Activated CD8-positive, alpha-beta memory T cell treated with anti-CD3 and anti-CD28 coated beads, Interleukin-2, amount 10 ng/mL, durations not matched to agents 7 days and 5 days (primary cell): ENCODE measurements around the gene ZNF660. TPM values are rescaled to one million over a fixed set of nuclear protein-coding genes. Genes with fewer than 3 reads are reported as not detected.
A peak's percentile ranks its signal among the peaks of the same experiment; 100 is the strongest.
"Not testable (repeated sequence)": the region's sequence is repeated elsewhere in the genome, so short reads cannot be mapped to it uniquely, and the experiment has no call there.

Experiments used
- ATAC-seq: fragments of 150-1000 bp; cut with Tn5 transposase; one replicate; pipeline ENCODE4 v1.10.0; 2021; ENCODE audit warnings: moderate library complexity
- CTCF ChIA-PET: fragments of 350-600 bp; sonication (Branson Sonifier 250); formaldehyde crosslinking; loops from one replicate; lab custom pipeline; 2021; ENCODE audit warnings: antibody characterized with exemption; lab: Charles Lee
- DNase-seq: peaks from one replicate; pipeline ENCODE4 v3.0.0-alpha.2; 2020
- H3K27ac Mint-ChIP-seq: one replicate; pipeline ENCODE4 v1.8.0; 2021; ENCODE audit warnings: mild to moderate bottlenecking, mixed read lengths
- H3K27me3 Mint-ChIP-seq: one replicate; pipeline ENCODE4 v1.8.0; 2021; ENCODE audit warnings: mixed read lengths
- H3K36me3 Mint-ChIP-seq: one replicate; pipeline ENCODE4 v1.8.0; 2021; ENCODE audit warnings: mild to moderate bottlenecking, mixed read lengths
- H3K4me1 Mint-ChIP-seq: one replicate; pipeline ENCODE4 v1.8.0; 2021; ENCODE audit warnings: mixed read lengths
- H3K4me3 Mint-ChIP-seq: one replicate; pipeline ENCODE4 v1.8.0; 2021; ENCODE audit warnings: mild to moderate bottlenecking, moderate library complexity, mixed read lengths
- H3K9me3 Mint-ChIP-seq: one replicate; pipeline ENCODE4 v1.8.0; 2022; ENCODE audit warnings: low read depth, mixed read lengths
- total RNA-seq, 2 experiments: library from RNA; stranded (reverse); gene quantifications; one replicate each; pipeline ENCODE4 v1.2.3, GENCODE V29; 2021

ZNF660 gene
- under 1 TPM; 0.18 to 0.30 TPM for total RNA-seq

DNA sequence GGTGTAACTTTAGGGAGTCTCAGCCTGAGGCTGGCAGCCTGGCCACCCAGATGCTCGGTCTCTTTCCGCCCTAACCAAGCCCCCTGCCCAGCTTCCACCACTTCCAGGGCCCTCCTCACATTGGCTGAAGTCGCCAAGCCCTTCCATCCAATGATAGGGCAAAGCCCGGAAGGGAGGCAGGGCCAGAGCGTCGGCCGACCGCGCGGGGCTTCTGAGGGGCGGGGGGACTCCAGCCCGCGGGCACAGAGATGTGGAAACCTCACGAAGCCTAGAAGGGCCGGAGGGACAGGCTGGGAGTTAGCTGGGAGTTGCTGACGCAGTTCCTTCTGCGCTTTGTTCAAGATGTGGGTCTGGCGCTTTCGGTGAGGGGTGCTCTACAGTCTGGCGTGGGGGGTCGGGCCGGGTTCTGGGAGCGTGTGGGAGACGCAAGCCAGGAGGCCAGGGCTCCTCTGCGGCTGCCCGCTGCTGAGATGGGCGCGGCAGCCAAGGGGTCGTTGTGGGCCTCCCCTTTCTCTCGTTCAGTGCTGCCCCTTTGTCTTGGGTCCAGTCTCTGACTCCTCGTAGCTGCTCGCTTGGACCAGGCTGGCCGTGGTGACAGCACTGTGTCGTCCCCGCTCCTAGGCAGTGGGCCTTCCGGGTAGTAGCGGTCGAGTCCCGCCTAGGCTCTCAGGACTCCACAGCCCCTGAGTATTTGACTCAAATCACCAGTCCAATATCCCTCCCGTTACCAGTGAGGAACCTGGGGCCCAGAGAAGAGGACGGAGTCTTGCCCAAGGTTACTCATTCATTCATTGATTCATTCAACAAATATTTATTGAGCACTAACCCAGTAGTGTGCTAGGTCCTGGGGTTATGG, at the start of gene ZNF660:
TSS of gene ZNF660 (plus strand) at position 319 of the 856 bp plus-strand sequence. CDS start 9,230 bp downstream, outside the sequence.
- Mint-ChIP-seq H3K4me3 (peak within 1 kb of the TSS; percentile 7), H3K4me1 (no peaks in the 10 kb centered on the region), H3K27me3 (peaks cover 19% of the 10 kb centered on the region), H3K9me3 (peaks cover 18% of the 10 kb centered on the region), H3K27ac (no peak within 1 kb of the TSS), H3K36me3 (peaks cover 12% of the 10 kb centered on the region)
- ATAC-seq, result no peak
- DNase-seq, result no peak
- CTCF ChIA-PET, result no interaction called here

DNA sequence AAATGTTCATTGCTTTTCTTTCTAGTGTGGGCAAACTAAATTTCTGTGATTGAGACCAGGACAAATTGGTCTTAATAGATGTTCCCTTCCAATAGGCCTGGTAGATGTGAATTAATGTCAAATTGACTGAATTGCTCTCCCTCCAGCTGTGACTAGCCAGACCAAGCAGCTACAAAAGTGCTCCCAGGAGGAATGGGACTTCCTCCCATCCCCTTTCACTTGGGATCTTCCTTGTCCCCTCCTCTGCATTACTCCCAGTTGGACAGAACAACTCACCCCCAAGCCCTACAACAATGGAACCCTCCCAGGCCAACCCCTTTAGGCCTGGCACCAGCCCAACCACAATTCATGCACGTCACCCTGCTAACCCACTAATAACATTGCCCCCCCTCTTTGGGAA, 49.4 kb upstream of the ZNF660 start:
- Mint-ChIP-seq H3K27me3 (peaks cover 37% of the 10 kb centered on the region), H3K9me3 (no peaks in the 10 kb centered on the region), H3K4me1 (no peaks in the 10 kb centered on the region), H3K36me3 (no peaks in the 10 kb centered on the region), H3K27ac (no peak overlapping the region), H3K4me3 (no peak overlapping the region)
- no peak for DNase-seq
- CTCF ChIA-PET, result no interaction called here
- no peak for ATAC-seq

DNA sequence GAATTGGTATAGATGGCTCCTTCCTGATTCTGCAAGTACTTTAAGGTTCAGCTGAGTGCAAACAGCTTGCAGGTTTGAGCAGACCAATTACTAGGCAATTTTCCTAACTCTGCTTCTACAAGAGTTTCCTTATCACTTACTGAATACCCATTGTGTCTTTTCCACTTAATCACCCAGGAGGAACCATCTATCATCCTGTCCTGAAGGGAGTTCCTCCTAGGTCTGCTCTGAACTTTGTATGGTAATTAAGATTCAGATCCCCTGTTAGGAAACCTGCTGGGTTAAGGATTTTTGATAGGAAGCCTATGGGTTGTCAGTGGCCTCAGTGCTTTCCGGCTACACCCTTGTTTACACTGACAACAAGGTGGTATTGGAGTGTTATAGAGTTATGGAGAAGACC, 40.0 kb upstream of the ZNF660 start:
- H3K27ac Mint-ChIP-seq, DNase-seq: not testable (repeated sequence)
- H3K27me3 Mint-ChIP-seq, result peaks cover 10% of the 10 kb centered on the region

DNA sequence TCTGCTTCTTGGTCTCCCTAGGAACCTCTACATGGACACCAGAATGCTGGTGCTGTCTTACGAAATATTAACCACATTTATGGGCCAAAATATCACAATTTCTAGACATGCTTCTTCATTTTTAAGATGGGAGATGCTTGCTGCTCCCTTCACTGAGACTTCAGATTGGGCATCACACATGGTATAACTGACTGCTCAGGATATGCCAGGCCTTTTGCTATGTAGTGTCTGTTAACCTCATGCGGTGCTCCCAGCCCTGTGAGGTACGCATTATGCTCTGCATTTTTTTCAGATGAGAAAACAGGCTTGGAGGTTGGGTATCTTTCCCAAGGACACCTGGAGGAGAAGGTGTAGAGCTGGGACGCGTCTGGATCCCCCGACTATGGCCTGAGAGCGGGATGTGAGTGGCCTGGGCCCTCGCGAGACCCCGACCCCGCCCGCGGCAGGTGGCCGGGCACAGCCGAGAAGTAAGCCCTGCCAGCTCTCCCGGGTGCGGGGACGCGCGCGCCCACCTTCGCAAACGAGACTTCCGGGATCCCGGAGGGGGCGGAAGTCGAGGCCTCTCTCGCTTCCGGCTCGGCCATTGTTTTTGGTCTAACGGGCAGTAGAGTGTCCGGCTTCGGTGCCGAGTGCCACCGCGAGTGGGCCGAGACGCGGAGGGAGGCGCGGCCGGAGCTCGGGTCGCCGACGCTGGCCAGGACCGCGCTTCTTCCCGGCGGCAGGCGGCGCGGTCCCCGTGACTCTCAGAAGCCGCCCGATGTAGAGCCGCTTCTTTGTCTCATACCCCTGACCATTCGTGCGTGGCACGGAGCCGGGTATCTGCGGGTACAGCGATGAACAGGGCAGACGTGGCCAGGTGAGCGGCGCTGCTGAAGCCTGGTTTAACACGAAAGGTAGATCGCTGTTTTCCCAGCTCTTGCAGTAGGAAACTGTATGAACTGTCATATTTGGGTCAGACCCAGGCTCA, 29.9 kb upstream of the ZNF660 start, which contains the start of gene ZKSCAN7:
TSS of gene ZKSCAN7 (plus strand) at position 568 of the 967 bp plus-strand sequence. CDS start 1,855 bp downstream, outside the sequence.
- CTCF ChIA-PET, result no interaction called here
- ATAC-seq (peak; percentile 79), DNase-seq (peak; percentile 67)
- peaks cover 15% of the 10 kb centered on the region for H3K9me3 Mint-ChIP-seq
- peak within 1 kb of the TSS; percentile 75 for H3K27ac Mint-ChIP-seq
- peaks cover 2% of the 10 kb centered on the region for H3K27me3 Mint-ChIP-seq
- peaks cover 10% of the 10 kb centered on the region for H3K4me1 Mint-ChIP-seq
- H3K4me3 Mint-ChIP-seq, result peak within 1 kb of the TSS; percentile 81
- H3K36me3 Mint-ChIP-seq, result peaks cover 36% of the 10 kb centered on the region

More for the DNA sequence above, 40.0 kb upstream of the ZNF660 start:
- CTCF ChIA-PET, H3K4me3 Mint-ChIP-seq, H3K36me3 Mint-ChIP-seq, H3K4me1 Mint-ChIP-seq, H3K9me3 Mint-ChIP-seq, ATAC-seq: not testable (repeated sequence)

DNA sequence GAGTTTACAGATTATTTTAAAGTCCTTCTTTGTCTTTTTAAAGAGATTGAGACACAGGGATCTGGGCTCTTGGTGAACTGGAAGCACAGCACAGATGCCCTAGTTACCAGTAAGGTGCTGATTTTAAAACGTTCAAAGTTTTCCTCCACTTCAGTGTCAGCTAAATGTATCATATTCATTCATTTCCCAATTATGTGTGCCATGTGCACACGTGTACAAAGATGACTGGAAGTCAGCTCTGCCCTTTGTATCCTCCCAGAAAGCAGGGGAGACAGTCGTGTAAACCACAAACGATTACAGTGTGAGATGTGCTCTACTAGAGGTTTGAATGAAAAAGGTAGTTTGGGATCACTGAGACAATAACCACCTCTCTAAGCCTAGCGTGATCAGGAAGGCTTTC, 29.0 kb upstream of the ZNF660 start:
- peaks cover 2% of the 10 kb centered on the region for H3K27me3 Mint-ChIP-seq
- H3K36me3 Mint-ChIP-seq, result peaks cover 41% of the 10 kb centered on the region
- ATAC-seq (peak; percentile 15), DNase-seq (no peak)
- H3K27ac Mint-ChIP-seq, result peak overlapping the region; percentile 75
- peaks cover 10% of the 10 kb centered on the region for H3K4me1 Mint-ChIP-seq
- H3K4me3 Mint-ChIP-seq, result peak overlapping the region; percentile 81
- peaks cover 16% of the 10 kb centered on the region for H3K9me3 Mint-ChIP-seq
- CTCF ChIA-PET, result no interaction called here

DNA sequence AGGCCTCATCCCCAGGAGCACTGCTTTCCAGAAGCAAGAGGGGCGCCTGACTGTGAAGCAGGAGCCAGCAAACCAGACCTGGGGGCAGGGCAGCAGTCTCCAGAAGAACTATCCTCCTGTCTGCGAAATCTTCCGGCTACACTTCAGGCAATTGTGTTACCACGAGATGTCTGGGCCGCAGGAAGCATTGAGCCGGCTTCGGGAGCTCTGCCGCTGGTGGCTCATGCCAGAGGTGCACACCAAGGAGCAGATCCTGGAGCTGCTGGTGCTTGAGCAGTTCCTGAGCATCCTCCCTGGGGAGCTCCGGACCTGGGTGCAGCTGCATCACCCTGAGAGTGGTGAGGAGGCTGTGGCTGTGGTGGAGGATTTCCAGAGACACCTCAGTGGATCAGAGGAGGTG, 27.7 kb upstream of the ZNF660 start:
- DNase-seq (no peak), ATAC-seq (no peak)
- H3K4me1 Mint-ChIP-seq, result peaks cover 10% of the 10 kb centered on the region
- no peak overlapping the region for H3K4me3 Mint-ChIP-seq
- no peaks in the 10 kb centered on the region for H3K27me3 Mint-ChIP-seq
- peaks cover 22% of the 10 kb centered on the region for H3K9me3 Mint-ChIP-seq
- H3K36me3 Mint-ChIP-seq, result peaks cover 51% of the 10 kb centered on the region
- CTCF ChIA-PET, result no interaction called here
- no peak overlapping the region for H3K27ac Mint-ChIP-seq

DNA sequence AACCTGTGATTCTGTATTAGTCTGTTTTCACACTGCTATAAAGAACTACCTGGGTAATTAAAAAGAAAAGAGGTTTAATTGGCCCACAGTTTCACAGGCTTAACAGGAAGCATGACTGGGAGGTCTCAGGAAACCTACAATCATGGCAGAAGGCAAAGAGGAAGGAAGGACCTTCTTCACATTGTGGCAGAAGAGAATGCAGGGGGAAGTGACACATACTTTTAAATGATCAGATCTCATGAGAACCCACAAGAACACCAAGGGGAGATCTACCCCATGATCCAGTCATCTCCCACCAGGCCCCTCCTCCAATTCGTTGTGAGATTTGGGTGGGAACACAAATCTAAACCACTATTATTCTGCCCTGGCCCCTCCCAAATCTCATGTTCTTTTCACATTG, 23.7 kb upstream of the ZNF660 start:
- CTCF ChIA-PET, result no interaction called here
- DNase-seq (no peak), ATAC-seq (no peak)
- no peaks in the 10 kb centered on the region for H3K27me3 Mint-ChIP-seq
- no peak overlapping the region for H3K27ac Mint-ChIP-seq
- H3K9me3 Mint-ChIP-seq, result peaks cover 25% of the 10 kb centered on the region
- H3K4me1 Mint-ChIP-seq, result peaks cover under 1% of the 10 kb centered on the region
- H3K4me3 Mint-ChIP-seq, result no peak overlapping the region
- peaks cover 52% of the 10 kb centered on the region for H3K36me3 Mint-ChIP-seq

DNA sequence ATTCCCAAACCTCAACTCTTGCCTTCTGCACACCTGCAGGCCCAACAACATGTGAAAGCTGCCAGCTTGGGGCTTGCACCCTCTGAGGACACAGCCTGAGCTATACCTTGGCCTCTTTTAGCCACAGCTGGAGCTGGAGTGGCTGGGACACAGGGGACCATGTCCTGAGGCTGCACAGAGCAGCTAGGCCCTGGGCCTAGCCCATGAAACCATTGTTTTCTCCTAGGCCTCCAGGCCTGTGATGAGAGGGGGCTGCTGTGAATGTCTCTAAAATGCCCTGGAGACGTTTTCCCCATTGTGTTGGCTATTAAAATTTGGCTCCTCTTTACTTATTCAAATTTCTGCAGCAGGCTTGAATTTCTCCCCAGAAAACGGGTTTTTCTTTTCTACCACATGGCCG, 22.6 kb upstream of the ZNF660 start:
- H3K27me3 Mint-ChIP-seq, result no peaks in the 10 kb centered on the region
- H3K9me3 Mint-ChIP-seq, result peaks cover 28% of the 10 kb centered on the region
- no peak overlapping the region for H3K4me3 Mint-ChIP-seq
- DNase-seq (no peak), ATAC-seq (no peak)
- CTCF ChIA-PET, result no interaction called here
- H3K4me1 Mint-ChIP-seq, result no peaks in the 10 kb centered on the region
- no peak overlapping the region for H3K27ac Mint-ChIP-seq
- peaks cover 52% of the 10 kb centered on the region for H3K36me3 Mint-ChIP-seq

DNA sequence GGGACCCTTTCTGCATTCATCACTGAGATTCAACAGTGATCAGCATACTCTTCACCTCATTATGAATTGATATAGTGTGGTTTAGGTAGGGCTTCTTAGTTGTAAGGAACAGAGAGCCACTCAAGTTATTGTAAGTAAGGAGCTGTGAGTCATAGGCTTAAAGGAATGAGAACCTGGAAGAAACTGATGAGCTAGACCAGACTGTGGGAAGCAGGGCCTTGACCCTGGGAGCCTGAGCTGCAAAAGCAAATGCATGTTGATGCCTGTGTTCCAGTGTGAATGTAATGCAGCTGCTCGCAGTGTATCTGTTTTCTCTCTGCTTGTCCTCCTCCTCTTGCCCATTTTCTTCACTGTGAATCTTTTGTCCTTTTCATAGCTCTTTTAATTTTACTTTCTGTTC, 16.2 kb upstream of the ZNF660 start:
- Mint-ChIP-seq H3K27ac (no peak overlapping the region), H3K27me3 (no peaks in the 10 kb centered on the region), H3K4me1 (no peaks in the 10 kb centered on the region), H3K9me3 (peaks cover 51% of the 10 kb centered on the region), H3K4me3 (no peak overlapping the region), H3K36me3 (peaks cover 65% of the 10 kb centered on the region)
- no peak for ATAC-seq
- DNase-seq, result no peak
- CTCF ChIA-PET, result no interaction called here

DNA sequence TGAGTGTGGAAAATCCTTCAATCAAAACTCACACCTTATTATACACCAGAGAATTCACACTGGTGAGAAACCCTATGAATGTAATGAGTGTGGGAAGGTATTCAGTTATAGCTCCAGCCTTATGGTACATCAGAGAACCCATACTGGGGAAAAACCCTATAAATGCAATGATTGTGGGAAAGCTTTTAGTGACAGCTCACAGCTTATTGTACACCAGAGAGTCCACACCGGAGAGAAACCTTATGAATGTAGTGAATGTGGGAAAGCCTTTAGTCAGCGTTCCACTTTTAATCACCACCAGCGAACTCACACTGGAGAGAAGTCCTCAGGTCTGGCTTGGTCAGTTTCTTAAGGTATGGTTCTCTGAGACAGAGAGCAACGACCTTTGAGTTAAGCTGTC, 13.7 kb upstream of the ZNF660 start:
- H3K36me3 Mint-ChIP-seq, result peaks cover 55% of the 10 kb centered on the region
- DNase-seq (no peak), ATAC-seq (no peak)
- no peak overlapping the region for H3K27ac Mint-ChIP-seq
- H3K27me3 Mint-ChIP-seq, result no peaks in the 10 kb centered on the region
- no peak overlapping the region for H3K4me3 Mint-ChIP-seq
- CTCF ChIA-PET, result no interaction called here
- no peaks in the 10 kb centered on the region for H3K4me1 Mint-ChIP-seq
- peaks cover 41% of the 10 kb centered on the region for H3K9me3 Mint-ChIP-seq

DNA sequence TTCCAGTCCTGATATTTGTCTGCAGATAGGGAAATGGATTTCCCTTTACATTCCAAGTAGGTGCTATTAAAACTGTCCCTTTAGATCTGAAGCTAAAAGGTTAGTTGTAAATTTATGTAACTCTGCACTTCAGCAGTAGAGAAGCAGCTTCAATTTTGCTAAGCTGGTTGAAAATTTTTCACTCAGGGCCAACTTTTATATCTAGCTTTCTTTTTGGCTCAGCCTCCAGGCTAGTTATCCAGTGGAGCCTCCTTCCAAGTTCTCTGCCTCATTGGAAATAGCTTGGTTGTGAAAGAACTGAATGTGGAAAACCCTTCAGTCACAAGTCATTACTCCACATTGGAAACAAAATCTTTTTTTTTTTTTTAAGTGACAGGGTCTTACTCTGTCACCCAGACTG, 8.2 kb upstream of the ZNF660 start:
- no peak for ATAC-seq
- H3K9me3 Mint-ChIP-seq, result peaks cover 26% of the 10 kb centered on the region
- DNase-seq, result no peak
- no peak overlapping the region for H3K4me3 Mint-ChIP-seq
- peaks cover 23% of the 10 kb centered on the region for H3K36me3 Mint-ChIP-seq
- H3K27ac Mint-ChIP-seq, result no peak overlapping the region
- H3K4me1 Mint-ChIP-seq, result no peaks in the 10 kb centered on the region
- no peaks in the 10 kb centered on the region for H3K27me3 Mint-ChIP-seq
- CTCF ChIA-PET, result no interaction called here

DNA sequence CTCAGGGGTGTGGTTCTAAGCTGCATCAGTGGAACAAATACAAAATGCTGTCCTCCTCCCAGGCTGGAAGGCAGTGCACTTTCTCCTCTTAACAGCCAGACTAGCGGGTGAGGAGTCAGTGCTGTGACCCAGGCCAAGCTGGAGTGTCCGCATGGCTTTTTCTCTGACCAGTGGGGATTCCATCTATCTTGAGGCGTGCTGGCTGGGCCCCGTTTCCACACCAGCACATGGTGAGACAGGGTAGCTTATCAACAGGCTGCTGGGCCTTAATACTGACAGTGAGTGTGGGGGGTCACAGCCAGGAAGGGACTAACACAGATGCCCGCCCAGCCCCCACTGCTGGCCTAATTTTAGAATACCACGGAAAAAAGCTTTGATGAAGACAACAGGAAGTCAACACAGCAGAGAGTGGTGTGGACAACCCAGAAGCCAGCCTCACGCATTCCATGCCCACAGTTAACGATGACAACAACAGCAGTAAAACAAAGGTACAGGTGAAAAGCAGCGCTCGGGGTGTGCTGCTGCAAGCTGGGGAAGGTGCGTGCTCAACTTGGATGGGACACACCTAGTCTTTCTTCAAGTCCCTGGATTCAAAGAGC, 7.3 kb upstream of the ZNF660 start:
- Mint-ChIP-seq H3K36me3 (peaks cover 18% of the 10 kb centered on the region), H3K9me3 (peaks cover 19% of the 10 kb centered on the region)
- DNase-seq, result not testable (repeated sequence)

DNA sequence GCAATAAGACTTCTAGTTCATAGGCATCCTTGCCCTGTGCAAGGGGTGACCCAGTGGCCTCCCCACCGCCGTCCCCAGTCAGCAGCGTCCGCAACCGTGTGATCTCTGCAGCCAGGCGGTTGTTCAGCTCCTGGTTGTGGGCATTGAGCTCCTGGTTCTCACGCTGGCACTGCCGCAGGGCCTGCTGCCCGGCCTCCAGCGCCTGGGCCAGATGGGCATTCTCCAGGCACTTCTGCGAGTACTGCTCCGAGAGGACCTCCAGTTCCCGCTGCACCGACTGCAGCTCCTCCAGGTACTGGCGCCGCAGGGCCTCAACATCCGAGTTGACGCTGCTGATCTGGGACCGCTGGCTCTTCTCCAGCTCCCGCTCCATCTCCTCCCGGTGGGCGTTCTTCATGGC, 6.4 kb upstream of the ZNF660 start:
- ATAC-seq, H3K27me3 Mint-ChIP-seq, H3K4me3 Mint-ChIP-seq, H3K27ac Mint-ChIP-seq, DNase-seq, CTCF ChIA-PET, H3K4me1 Mint-ChIP-seq: not testable (repeated sequence)
- Mint-ChIP-seq H3K9me3 (peaks cover 14% of the 10 kb centered on the region), H3K36me3 (peaks cover 14% of the 10 kb centered on the region)

More for the DNA sequence above, 7.3 kb upstream of the ZNF660 start:
- ATAC-seq, H3K4me1 Mint-ChIP-seq, H3K27ac Mint-ChIP-seq, H3K4me3 Mint-ChIP-seq, H3K27me3 Mint-ChIP-seq, CTCF ChIA-PET: not testable (repeated sequence)
